ENCODE data around the gene USF3. TPM values are rescaled to one million over a fixed set of nuclear protein-coding genes. Genes with fewer than 3 reads are reported as not detected.

USF3 gene
- total and polyA plus RNA-seq, 2 experiments from 2014 or later, result 10.1 to 23.5 TPM

GRCh38 chr3:113615976-113616375 lies 80.5 kb downstream of the USF3 start:
- Histone ChIP-seq H4K20me1 (replicated peaks; ENCODE audit: insufficient read depth) (no peaks in the 10 kb centered on the region), H3K36me3 (ENCODE audit: insufficient read depth) (no peaks in the 10 kb centered on the region), H2AFZ (no peak overlapping the region), H3K79me2 (replicated peaks; ENCODE audit: insufficient read depth) (no peaks in the 10 kb centered on the region), H3K9me2 (ENCODE audit: insufficient read depth) (no peaks in the 10 kb centered on the region), H3K4me1 (ENCODE audit: insufficient read depth) (no peaks in the 10 kb centered on the region), H3K4me2 (no peak overlapping the region), H3K4me3 (no peak overlapping the region), H3F3A (replicated peaks; ENCODE audit: low read depth) (no peaks in the 10 kb centered on the region), H3K27me3 (ENCODE audit: insufficient read depth) (no peaks in the 10 kb centered on the region), H3K27ac (ENCODE audit: low read depth) (no peak overlapping the region)
- Mint-ChIP-seq H3K27me3 (ENCODE audit: insufficient read depth, low read depth, poor library complexity) (peaks cover 7% of the 10 kb centered on the region), H3K27ac (no peak overlapping the region), H3K9me3 (no peaks in the 10 kb centered on the region), H3K4me1 (no peaks in the 10 kb centered on the region), H3K4me3 (no peak overlapping the region), H3K36me3 (ENCODE audit: low read depth) (no peaks in the 10 kb centered on the region)
- ATAC-seq, result no peak
- no peak for DNase-seq (ENCODE audit: low spot score)
- TF ChIP-seq NANOG (IDR thresholded peaks at IDR 0.05; ENCODE audit: borderline replicate concordance) (no peak), ZNF462 (CRISPR knock-in tag; IDR thresholded peaks at IDR 0.05) (no peak), STAT1 (IDR thresholded peaks at IDR 0.05; ENCODE audit: unreplicated experiment) (no peak), CREB1 (CRISPR knock-in tag; IDR thresholded peaks at IDR 0.05; ENCODE audit: low read depth) (no peak), CTCF (conservative IDR thresholded peaks at IDR 0.05; ENCODE audit: low read depth in 2 of 2) (no peak), ZNF114 (CRISPR knock-in tag; IDR thresholded peaks at IDR 0.05) (no peak)
